SW 1271 (cell line): ENCODE results near the gene SH3PXD2B.

Source experiments
- DNase-seq, 2 experiments: peaks; one replicate each; lab custom pipeline; 2025; lab: John Stamatoyannopoulos, UW

Gene SH3PXD2B

GRCh38 chr5:172453206-172453985 lies 929 bp downstream of the SH3PXD2B start:
- DNase-seq: no peak

- peak in 1 of 2 experiments; percentile 35 for DNase-seq
These were observed 1.7 kb downstream of the SH3PXD2B start for GRCh38 chr5:172452398-172453205.

- DNase-seq: no peak
These were observed 2.5 kb downstream of the SH3PXD2B start for GRCh38 chr5:172451771-172452197.

- peak in 1 of 2 experiments; percentile 43 for DNase-seq
These were observed 3.2 kb downstream of the SH3PXD2B start for GRCh38 chr5:172450861-172451695.

- DNase-seq: no peak
These were observed 3.9 kb downstream of the SH3PXD2B start for GRCh38 chr5:172450453-172450852.

GRCh38 chr5:172448999-172449398 lies 5.3 kb downstream of the SH3PXD2B start:
- no peak for DNase-seq

- no peak for DNase-seq
These were observed 6.5 kb downstream of the SH3PXD2B start for GRCh38 chr5:172447646-172448365.

GRCh38 chr5:172446336-172447051 lies 7.8 kb downstream of the SH3PXD2B start:
- no peak for DNase-seq

GRCh38 chr5:172445866-172446265 lies 8.5 kb downstream of the SH3PXD2B start:
- DNase-seq: no peak

- DNase-seq: no peak
These were observed 9.5 kb downstream of the SH3PXD2B start for GRCh38 chr5:172444626-172445365.

GRCh38 chr5:172444110-172444510 lies 10.2 kb downstream of the SH3PXD2B start:
- DNase-seq: no peak

GRCh38 chr5:172443441-172444109 lies 10.8 kb downstream of the SH3PXD2B start:
- peak in 1 of 2 experiments; percentile 48 for DNase-seq

- DNase-seq: no peak
These were observed 11.7 kb downstream of the SH3PXD2B start for GRCh38 chr5:172442592-172442991.

GRCh38 chr5:172441262-172441751 lies 13.0 kb downstream of the SH3PXD2B start:
- DNase-seq: no peak

GRCh38 chr5:172440486-172440885 lies 13.8 kb downstream of the SH3PXD2B start:
- no peak for DNase-seq

- DNase-seq: no peak
These were observed 14.4 kb downstream of the SH3PXD2B start for GRCh38 chr5:172439785-172440477.

GRCh38 chr5:172438319-172438668 lies 16.0 kb downstream of the SH3PXD2B start:
- no peak for DNase-seq

GRCh38 chr5:172437445-172438318 lies 16.6 kb downstream of the SH3PXD2B start:
- no peak for DNase-seq
